GM19372 (cell line): Measurements from ENCODE around the gene HEPACAM.

Experiments
- ATAC-seq: cut with Tn5 transposase; IDR thresholded peaks from one replicate; pipeline ENCODE4 v1.9.1; 2021; ENCODE audit warnings: mild to moderate bottlenecking, low read depth, moderate library complexity; ENCODE audit not compliant: unreplicated experiment

The HEPACAM gene

DNA sequence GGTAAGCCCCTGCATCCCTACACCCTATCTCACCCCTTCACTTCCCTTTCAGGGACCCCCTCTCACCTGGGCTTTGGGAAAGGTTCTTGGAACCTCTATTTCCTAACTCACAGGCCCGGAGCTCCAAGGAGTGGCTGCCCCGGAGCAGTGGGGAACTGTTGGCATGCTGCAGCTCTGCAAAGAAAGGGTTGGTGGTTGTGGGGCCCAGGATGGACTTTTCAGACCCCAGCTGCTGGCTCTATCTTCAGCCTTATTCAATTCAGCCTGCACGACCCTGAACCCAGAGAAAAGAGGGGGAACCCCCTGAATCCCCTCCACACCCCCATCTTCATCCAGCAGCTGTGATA lies 48.2 kb downstream of the HEPACAM start:
- no peak for ATAC-seq

- no peak for ATAC-seq
These were observed 48.7 kb downstream of the HEPACAM start for GRCh38 chr11:124886978-124887666.

GRCh38 chr11:124886476-124886875 lies 49.4 kb downstream of the HEPACAM start:
- no peak for ATAC-seq

DNA sequence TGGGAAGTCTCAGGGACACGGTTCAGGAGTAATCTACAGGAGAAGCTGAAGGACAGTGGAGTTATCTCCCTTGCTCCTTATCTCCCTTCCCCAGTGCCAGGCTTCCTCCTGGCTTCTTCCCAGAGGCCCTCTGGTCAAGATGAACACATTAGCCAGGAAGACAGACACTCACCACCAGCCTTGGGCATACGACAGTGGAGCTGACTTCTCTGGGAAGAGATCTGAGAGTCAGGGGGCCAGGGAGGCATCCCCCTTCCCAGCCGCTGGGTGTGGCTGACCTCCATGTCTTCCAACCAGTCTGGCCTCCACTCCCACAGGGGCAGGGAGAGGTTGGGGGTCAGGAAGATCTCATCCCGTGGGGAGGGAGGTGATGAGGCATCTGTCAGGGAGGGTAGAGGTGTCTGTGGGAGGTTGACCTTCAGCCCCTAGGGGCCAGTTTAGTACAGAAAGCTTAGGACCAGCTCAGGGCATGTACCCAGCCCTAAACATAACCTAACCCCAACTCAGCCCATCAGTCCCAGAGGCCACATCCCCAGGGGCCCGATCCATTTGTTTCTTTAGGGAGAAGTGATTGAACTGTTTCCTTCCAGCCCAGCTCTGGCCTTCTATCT lies 50.9 kb downstream of the HEPACAM start:
- ATAC-seq, result no peak

GRCh38 chr11:124884340-124884739 lies 51.5 kb downstream of the HEPACAM start:
- no peak for ATAC-seq

GRCh38 chr11:124882339-124883071 lies 53.3 kb downstream of the HEPACAM start:
- no peak for ATAC-seq

DNA sequence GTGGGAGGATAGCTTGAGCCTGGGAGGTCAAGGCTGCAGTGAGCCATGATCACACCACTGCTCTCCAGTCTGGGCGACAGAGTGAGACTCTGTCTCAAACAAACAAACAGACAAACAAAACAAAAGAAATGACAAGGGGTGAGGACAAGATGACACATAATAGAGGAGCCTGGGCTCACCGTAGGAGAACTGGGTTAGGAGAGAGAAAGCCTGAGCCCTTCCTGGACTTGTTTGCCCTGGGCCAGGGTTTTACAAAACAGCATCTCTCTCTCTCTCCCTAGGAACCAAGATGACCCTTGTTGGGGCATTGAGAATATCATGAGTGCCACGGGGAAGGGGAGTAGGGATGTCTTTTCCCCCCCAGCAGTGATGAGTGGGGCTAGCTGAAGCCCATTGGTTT lies 54.9 kb downstream of the HEPACAM start:
- ATAC-seq, result no peak

DNA sequence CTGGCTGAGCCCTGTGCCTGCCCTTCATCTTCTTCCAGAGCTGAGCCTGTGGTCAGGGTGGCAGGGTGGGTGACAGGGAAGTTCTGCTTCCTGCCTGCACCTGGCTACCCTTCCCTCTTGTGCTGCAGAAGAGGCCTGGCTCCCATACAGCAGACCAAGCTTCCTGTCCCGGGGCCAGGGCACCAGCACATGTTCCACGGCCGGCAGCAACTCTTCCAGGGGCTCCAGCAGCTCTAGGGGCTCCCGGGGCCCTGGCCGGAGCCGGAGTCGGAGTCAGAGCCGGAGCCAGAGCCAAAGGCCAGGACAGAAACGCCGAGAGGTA lies 55.6 kb downstream of the HEPACAM start:
- no peak for ATAC-seq

DNA sequence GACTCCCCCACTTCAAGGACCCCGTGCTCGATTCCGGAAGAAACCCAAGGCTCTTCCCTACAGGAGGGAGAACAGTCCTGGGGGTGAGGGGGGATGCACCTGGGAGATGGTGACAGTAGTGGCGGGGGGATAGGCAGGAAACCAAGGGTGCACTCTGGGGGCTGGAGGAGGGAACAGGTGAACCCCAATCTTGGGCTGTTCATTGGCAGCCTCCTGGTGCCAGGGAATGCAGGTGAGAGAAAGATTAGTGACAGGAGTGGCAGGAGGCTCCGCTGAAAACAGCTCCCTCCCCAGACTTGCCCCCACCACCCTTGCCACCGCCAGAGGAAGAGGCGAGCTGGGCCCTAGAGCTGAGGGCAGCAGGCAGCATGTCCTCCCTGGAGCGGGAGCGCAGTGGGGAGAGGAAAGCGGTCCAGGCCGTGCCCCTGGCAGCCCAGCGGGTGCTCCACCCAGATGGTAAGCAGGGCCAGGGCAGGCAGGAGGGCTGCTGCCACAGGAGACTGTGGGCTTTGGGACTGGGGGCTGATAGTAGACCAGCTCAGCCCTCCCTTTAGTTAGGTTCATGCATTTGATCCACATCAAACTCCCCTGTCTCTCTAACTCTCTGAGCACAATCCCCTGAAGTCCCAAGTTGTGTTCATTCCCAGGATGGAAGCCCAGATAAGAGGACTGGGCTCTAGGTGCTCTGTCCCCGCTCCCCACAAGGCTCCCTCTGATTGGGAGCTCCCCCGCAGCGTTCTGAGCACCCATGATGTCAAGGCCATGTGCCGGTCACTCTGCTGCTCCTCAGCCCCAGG lies 56.2 kb downstream of the HEPACAM start:
- ATAC-seq, result no peak

GRCh38 chr11:124878759-124879492 lies 56.9 kb downstream of the HEPACAM start:
- ATAC-seq, result no peak

DNA sequence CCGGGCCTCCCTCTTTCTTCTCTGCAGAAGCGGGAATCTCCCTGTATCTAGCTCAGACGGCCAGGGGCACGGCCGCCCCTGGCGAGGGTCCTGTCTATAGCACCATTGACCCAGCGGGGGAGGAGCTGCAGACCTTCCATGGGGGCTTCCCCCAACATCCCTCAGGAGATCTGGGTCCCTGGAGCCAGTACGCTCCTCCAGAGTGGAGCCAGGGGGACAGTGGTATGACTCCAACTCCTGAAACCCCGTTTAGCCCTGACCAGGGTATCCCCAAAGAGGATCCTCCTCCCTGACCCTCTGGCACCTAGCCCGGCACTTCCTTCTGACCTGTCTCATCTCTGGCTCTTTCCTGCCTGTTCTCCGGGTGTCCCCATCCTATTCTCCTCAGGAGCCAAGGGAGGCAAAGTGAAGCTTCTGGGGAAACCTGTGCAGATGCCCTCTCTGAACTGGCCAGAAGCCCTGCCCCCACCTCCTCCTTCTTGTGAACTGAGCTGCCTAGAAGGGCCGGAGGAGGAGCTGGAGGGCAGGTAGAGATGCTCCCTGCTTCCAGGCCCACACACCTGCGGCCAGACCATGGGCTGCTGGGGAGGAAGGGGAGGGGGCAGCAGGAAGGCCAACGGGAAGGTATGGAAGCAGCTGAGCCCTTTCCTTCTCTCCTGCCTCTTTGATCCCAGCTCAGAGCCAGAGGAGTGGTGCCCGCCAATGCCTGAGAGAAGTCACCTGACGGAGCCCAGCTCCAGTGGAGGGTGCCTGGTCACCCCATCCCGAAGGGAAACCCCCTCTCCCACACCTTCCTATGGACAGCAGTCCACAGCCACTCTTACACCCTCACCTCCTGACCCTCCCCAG lies 57.7 kb downstream of the HEPACAM start:
- no peak for ATAC-seq

GRCh38 chr11:124877631-124877909 lies 58.3 kb downstream of the HEPACAM start:
- ATAC-seq, result no peak

DNA sequence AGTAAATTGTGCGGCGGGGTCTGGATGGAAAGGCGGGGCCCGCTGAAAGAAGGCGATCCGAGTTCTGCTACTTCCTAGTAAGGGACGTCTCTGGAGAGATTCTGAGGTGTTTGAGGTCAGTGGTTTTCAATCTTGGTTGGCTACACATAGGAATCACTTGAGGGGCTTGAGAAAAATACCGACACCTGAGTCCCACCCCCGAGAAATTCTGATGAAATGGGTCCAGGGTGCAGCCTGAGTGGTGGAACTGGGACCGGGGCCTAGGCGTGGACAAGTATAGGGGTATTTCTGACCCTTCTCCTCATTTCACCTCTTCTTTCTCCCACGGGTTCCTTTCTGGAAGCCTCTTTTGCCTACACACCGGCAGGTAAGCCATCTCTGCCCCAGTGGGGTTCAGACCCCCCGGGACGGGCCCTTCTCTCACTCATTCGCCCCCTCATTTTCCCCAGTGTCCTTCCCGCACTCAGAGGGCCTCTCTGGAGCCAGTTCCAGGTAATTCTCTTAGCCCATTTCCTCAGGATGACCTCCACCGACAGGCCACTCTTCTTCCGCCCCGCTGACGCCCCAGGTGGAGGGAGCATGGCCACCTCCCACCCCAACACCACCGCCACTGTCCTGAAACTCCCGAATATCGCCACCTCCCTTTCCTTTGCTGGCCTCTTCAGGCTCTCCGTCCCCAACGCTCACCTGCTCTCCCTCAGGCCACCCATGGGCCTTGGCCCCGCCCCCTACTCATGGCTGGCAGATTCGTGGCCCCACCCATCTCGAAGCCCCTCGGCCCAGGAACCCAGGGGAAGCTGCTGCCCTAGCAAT lies 58.8 kb downstream of the HEPACAM start:
- no peak for ATAC-seq

DNA sequence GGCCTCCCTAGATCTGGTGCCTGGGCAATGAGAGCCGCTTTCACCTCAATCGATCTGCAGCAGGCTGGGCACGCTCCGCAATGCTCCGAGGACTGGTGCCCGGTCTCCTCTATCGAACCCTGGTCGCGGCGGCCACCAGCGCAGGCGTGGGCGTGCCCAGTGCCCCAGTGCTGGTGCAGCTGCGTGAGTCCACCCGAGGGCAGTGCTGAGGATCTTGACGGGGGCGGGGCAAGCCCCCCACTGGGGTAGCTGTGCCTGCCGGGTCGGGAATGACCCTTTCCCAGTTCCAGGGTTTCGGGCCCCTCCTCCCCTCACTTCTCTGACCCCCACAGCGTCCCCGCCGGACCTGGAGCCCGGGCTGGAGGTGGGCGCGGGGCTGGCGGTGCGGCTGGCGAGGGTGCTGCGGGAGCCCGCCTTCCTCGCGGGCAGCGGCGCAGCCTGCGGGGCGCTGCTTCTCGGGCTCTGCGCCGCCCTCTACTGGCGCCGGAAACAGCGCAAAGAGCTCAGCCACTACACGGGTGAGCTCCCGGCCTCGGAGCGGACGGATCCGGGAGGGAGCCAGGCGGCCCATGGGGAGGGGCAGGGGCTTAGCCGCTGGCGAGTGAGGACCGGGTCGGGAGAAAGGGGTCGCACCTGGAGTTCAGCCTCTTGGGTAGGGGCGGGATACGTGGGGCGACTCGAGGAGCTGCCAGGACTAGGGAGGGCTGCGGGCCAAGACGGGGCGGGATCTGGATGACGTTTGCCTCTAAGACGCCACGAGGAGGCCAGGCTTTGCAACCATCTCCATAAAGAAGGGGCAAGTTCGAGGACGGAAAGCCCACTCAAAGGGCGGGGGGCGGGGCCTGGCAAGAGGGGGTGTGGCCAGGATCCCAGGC lies 59.7 kb downstream of the HEPACAM start:
- ATAC-seq, result peak; percentile 91

- ATAC-seq, result no peak
These were observed 60.4 kb downstream of the HEPACAM start for GRCh38 chr11:124875401-124875800.

- ATAC-seq, result no peak
These were observed 61.1 kb downstream of the HEPACAM start for GRCh38 chr11:124874571-124875255.

- no peak for ATAC-seq
These were observed 61.9 kb downstream of the HEPACAM start for GRCh38 chr11:124873951-124874350.

GRCh38 chr11:124872741-124873140 lies 63.1 kb downstream of the HEPACAM start:
- no peak for ATAC-seq
